Activated CD4-positive, alpha-beta memory T cell treated with anti-CD3 and anti-CD28 coated beads for 36 hours (primary cell): Measurements from ENCODE around the gene CDYL2. TPM values are rescaled to one million over a fixed set of nuclear protein-coding genes. Genes with fewer than 3 reads are reported as not detected.
"Not testable (repeated sequence)": the region's sequence is repeated elsewhere in the genome, so short reads cannot be mapped to it uniquely, and the experiment has no call there.

Source experiments
- CTCF ChIA-PET: fragments of 350-600 bp; sonication (Branson Sonifier 250); formaldehyde crosslinking; loops from one replicate; lab custom pipeline; 2021; ENCODE audit warnings: antibody characterized with exemption, inconsistent platforms; lab: Charles Lee
- POLR2A ChIA-PET: fragments of 350-600 bp; sonication (Branson Sonifier 250); formaldehyde crosslinking; loops from one replicate; lab custom pipeline; 2021; ENCODE audit warnings: antibody characterized with exemption; lab: Charles Lee
- DNase-seq: peaks from one replicate; pipeline ENCODE4 v3.0.0-alpha.2; 2020
- H3K27ac Mint-ChIP-seq: one replicate; pipeline ENCODE4 v1.8.0; 2021; ENCODE audit warnings: mixed read lengths
- H3K27me3 Mint-ChIP-seq: one replicate; pipeline ENCODE4 v1.8.0; 2021; ENCODE audit warnings: mixed read lengths
- H3K36me3 Mint-ChIP-seq: one replicate; pipeline ENCODE4 v1.8.0; 2021; ENCODE audit warnings: mixed read lengths
- H3K4me1 Mint-ChIP-seq: one replicate; pipeline ENCODE4 v1.8.0; 2021; ENCODE audit warnings: low read depth, mixed read lengths
- H3K4me3 Mint-ChIP-seq: one replicate; pipeline ENCODE4 v1.8.0; 2021; ENCODE audit warnings: mild to moderate bottlenecking, mixed read lengths
- H3K9me3 Mint-ChIP-seq: one replicate; pipeline ENCODE4 v1.8.0; 2021; ENCODE audit warnings: mixed read lengths
- intact Hi-C: fragments of 100-400 bp; cut with micrococcal nuclease; formaldehyde crosslinking; loops from one replicate; pipeline ENCODE4 v1.15.1; 2023
- total RNA-seq, 2 experiments: library from RNA; stranded (reverse); gene quantifications; one replicate each; pipeline ENCODE4 v1.2.3, GENCODE V29; 2021

Gene CDYL2
- total RNA-seq, 2 experiments from 2014 or later = 29.4 to 34.1 TPM

DNA sequence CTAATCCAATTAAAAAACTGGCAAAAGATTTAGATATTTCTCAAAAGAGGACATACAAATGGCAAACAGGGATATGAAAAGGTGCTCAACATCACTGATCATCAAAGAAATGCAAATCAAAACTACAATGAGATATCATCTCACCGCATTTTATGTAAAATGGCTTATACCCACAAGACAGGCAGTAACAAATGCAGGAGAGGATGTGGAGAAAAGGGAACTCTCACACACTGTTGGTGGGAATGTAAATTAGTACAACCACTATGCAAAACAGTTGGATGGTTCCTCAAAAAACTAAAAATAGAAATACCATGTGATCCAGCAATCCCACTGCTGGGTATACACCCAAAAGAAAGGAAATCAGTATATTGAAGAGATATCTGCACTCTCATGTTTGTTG is 154.1 kb downstream of the CDYL2 start:
- DNase-seq, H3K27ac Mint-ChIP-seq, POLR2A ChIA-PET, CTCF ChIA-PET, H3K4me3 Mint-ChIP-seq, intact Hi-C loops, H3K27me3 Mint-ChIP-seq: not testable (repeated sequence)
- peaks cover 21% of the 10 kb centered on the region for H3K4me1 Mint-ChIP-seq
- peaks cover 16% of the 10 kb centered on the region for H3K9me3 Mint-ChIP-seq
- H3K36me3 Mint-ChIP-seq = peaks cover 16% of the 10 kb centered on the region

DNA sequence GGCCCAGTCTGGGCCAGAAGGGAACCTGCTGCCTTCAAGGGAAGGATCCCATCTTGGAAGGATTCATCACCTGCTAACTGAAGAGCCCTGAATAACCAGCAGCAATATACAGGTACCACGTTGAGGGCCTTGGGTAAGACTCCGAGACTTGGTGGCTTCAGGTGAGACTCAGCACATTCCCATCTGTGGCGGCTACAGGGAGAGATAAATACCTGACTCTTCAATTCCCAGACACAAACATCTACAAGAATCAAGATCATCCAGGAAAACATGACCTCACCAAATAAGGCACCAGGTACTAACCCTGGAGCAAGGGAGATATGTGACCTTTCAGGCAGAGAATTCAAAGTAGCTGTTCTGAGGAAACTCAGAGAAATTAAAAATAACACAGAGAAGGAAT is 164.1 kb downstream of the CDYL2 start:
- ChIA-PET POLR2A (no interaction called here), CTCF (no interaction called here)
- intact Hi-C loops = no loop called here
- H3K4me3 Mint-ChIP-seq = no peak overlapping the region
- DNase-seq = no peak
- peaks cover 24% of the 10 kb centered on the region for H3K9me3 Mint-ChIP-seq
- H3K27ac Mint-ChIP-seq = no peak overlapping the region
- no peaks in the 10 kb centered on the region for H3K4me1 Mint-ChIP-seq
- peaks cover 16% of the 10 kb centered on the region for H3K36me3 Mint-ChIP-seq
- H3K27me3 Mint-ChIP-seq = no peaks in the 10 kb centered on the region

DNA sequence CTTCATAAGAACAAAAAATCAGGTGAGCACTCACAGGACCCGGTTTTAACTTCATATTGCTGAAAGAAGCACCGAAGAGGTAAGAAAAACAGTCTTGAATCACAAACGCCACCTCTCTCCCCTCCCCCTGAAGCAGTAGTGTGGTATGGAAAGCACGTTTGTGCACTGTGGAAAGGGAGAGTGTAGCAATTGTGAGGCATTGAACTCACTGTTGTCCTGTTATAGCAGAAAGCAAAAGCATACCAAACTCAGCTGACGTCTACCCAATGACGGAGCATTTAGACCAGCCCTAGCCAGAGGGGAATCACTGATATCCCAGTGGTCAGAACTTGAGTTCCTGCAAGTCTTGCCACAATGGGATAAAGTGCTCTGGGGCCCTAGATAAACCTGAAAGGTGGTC is 164.8 kb downstream of the CDYL2 start:
- H3K27ac Mint-ChIP-seq = no peak overlapping the region
- ChIA-PET POLR2A (no interaction called here), CTCF (interaction anchor here (0.9 kb wide), 1 partner anchor 112 kb away, joined by 3 read pairs; no protein-coding TSS in a partner anchor)
- no peak overlapping the region for H3K4me3 Mint-ChIP-seq
- peaks cover 18% of the 10 kb centered on the region for H3K36me3 Mint-ChIP-seq
- H3K4me1 Mint-ChIP-seq = no peaks in the 10 kb centered on the region
- peaks cover 28% of the 10 kb centered on the region for H3K9me3 Mint-ChIP-seq
- DNase-seq = no peak
- intact Hi-C loops = no loop called here
- no peaks in the 10 kb centered on the region for H3K27me3 Mint-ChIP-seq

DNA sequence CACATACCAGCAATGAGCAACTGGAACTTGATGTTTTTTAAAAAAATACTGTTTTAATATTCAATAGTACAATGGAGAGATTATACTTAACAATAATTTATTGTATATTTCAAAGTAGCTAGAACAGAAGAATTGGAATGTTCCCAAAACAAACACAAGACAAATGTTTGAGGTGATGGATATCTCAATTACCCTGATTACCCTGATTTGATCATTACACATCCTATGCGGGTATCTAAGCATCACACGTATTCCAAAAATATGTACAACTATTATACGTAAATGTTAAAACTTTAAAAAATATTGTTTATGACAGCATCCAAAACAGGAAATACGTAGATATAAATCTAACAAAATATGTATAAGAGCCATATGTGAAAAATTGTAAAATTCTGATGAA is 166.8 kb downstream of the CDYL2 start:
- Mint-ChIP-seq H3K9me3 (peaks cover 21% of the 10 kb centered on the region), H3K27ac (no peak overlapping the region), H3K4me3 (no peak overlapping the region), H3K4me1 (no peaks in the 10 kb centered on the region), H3K36me3 (peaks cover 13% of the 10 kb centered on the region), H3K27me3 (no peaks in the 10 kb centered on the region)
- DNase-seq = no peak
- CTCF ChIA-PET = no interaction called here
- intact Hi-C loops = no loop called here
- POLR2A ChIA-PET = no interaction called here

DNA sequence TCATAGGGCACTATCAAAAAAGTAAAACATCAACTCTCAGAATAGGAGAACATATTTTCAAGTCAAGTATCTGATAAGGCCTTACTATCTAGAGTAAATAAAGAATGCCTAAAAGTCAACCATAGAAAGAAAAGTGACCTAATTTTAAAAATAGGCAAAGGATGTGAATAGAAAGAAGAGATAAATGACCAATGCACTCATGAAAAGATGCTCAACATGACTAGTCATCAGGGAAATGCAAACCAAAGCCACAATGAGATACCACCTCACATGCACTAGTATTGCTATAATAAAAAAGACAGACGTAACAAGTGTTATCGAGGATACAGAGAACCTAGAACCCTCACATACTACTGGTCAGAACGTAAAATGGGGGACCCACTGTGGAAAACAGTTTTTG is 172.8 kb downstream of the CDYL2 start:
- no peak for DNase-seq
- CTCF ChIA-PET = no interaction called here
- no peaks in the 10 kb centered on the region for H3K4me1 Mint-ChIP-seq
- no peak overlapping the region for H3K4me3 Mint-ChIP-seq
- intact Hi-C loops = no loop called here
- no peaks in the 10 kb centered on the region for H3K27me3 Mint-ChIP-seq
- peaks cover 18% of the 10 kb centered on the region for H3K9me3 Mint-ChIP-seq
- peaks cover 32% of the 10 kb centered on the region for H3K36me3 Mint-ChIP-seq
- no peak overlapping the region for H3K27ac Mint-ChIP-seq
- POLR2A ChIA-PET = no interaction called here

DNA sequence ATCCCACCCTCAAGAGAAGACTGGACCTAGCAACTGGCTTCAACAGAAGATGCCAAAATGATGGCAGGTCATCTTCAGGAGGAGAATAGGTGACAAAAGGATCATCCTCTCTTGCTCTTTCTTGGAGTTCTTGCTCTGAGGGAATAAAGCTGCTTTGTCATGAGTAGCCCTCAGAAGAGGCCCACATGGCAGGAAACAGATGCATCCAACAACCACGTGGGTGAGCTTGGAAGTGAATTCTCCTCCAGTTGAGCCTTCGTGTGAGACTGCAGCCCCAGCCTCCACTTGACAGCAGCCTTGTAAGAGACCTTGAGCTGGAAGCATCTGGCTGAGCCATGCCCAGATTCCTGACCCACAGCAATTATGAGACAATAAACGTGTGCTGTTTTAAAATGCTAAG is 176.1 kb downstream of the CDYL2 start:
- Mint-ChIP-seq H3K4me3 (no peak overlapping the region), H3K27me3 (no peaks in the 10 kb centered on the region), H3K27ac (no peak overlapping the region), H3K9me3 (peaks cover 4% of the 10 kb centered on the region), H3K4me1 (no peaks in the 10 kb centered on the region), H3K36me3 (peaks cover 38% of the 10 kb centered on the region)
- no peak for DNase-seq
- ChIA-PET CTCF (no interaction called here), POLR2A (no interaction called here)
- intact Hi-C loops = no loop called here

DNA sequence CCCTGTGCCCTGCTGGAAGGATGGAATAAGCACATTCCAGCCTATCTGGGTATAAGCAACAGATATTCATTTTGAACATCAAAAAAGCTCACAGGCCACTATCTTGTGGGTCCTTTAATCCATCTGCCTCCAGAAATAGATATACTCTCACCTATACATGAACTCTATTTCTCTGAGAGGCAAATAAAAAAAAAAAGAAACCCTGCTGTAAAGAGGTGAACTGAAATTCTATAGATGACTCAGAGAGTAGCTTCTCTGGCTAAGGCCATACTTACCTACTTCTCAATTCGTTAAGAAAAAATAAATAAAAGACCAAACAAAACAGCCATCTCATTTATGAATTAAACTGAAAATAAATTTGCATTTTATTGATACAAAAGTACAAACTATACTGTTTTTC is 177.3 kb downstream of the CDYL2 start:
- intact Hi-C loops = no loop called here
- H3K4me3 Mint-ChIP-seq = no peak overlapping the region
- H3K36me3 Mint-ChIP-seq = peaks cover 33% of the 10 kb centered on the region
- DNase-seq = no peak
- H3K4me1 Mint-ChIP-seq = no peaks in the 10 kb centered on the region
- no peak overlapping the region for H3K27ac Mint-ChIP-seq
- H3K9me3 Mint-ChIP-seq = peaks cover 4% of the 10 kb centered on the region
- no peaks in the 10 kb centered on the region for H3K27me3 Mint-ChIP-seq
- ChIA-PET POLR2A (no interaction called here), CTCF (no interaction called here)

DNA sequence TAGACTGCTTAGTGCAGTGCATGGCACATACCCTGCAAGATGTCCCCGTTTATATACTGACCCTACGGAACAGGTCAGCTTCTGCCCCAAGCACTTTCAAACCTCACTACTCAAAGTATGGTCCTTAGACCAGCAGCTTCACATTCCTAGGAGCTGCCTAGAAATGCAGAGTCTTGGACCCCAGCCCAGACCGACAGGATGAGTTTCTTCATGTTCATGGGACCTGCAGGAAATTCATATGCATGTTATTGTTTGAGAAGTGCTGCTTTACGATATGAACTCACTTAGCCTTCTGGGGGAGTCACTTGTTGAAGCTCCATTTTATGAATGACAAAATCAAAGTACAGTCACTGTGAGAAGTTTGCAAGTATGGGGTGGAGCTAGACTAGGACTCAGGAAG is 181.0 kb downstream of the CDYL2 start:
- no peaks in the 10 kb centered on the region for H3K27me3 Mint-ChIP-seq
- no peak for DNase-seq
- H3K36me3 Mint-ChIP-seq = peaks cover 30% of the 10 kb centered on the region
- peaks cover 4% of the 10 kb centered on the region for H3K9me3 Mint-ChIP-seq
- POLR2A ChIA-PET = no interaction called here
- no peak overlapping the region for H3K27ac Mint-ChIP-seq
- CTCF ChIA-PET = interaction anchor here (0.7 to 1.1 kb wide), 2 partner anchors 98 to 202 kb away, joined by 3 read pairs; no protein-coding TSS in a partner anchor
- H3K4me3 Mint-ChIP-seq = no peak overlapping the region
- no peaks in the 10 kb centered on the region for H3K4me1 Mint-ChIP-seq
- intact Hi-C loops = no loop called here

DNA sequence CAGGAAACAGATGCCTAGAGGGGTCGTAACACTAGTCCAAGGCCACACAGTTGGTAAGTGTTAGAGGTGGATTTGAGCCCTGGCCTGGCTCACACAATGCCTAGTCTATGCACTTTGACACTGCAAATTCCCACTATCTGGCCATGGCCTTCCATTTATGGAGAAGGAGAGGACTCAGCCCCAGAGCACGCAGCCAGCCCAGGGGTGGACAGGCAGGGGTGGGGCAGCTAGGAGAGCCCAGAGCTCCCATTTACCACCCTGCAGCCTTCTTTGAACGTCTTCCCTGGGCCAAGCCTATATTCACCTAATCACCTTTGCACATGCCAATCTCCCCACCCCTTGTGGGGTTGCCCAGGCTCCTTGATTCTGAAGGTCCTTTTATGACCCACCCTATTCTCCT is 182.4 kb downstream of the CDYL2 start:
- H3K9me3 Mint-ChIP-seq = peaks cover 4% of the 10 kb centered on the region
- peaks cover 22% of the 10 kb centered on the region for H3K36me3 Mint-ChIP-seq
- no peak overlapping the region for H3K4me3 Mint-ChIP-seq
- no peak overlapping the region for H3K27ac Mint-ChIP-seq
- ChIA-PET CTCF (interaction anchor here (0.9 kb wide), 1 partner anchor 9 kb away, joined by 3 read pairs; no protein-coding TSS in a partner anchor), POLR2A (no interaction called here)
- no peak for DNase-seq
- no peaks in the 10 kb centered on the region for H3K27me3 Mint-ChIP-seq
- intact Hi-C loops = no loop called here
- H3K4me1 Mint-ChIP-seq = no peaks in the 10 kb centered on the region

DNA sequence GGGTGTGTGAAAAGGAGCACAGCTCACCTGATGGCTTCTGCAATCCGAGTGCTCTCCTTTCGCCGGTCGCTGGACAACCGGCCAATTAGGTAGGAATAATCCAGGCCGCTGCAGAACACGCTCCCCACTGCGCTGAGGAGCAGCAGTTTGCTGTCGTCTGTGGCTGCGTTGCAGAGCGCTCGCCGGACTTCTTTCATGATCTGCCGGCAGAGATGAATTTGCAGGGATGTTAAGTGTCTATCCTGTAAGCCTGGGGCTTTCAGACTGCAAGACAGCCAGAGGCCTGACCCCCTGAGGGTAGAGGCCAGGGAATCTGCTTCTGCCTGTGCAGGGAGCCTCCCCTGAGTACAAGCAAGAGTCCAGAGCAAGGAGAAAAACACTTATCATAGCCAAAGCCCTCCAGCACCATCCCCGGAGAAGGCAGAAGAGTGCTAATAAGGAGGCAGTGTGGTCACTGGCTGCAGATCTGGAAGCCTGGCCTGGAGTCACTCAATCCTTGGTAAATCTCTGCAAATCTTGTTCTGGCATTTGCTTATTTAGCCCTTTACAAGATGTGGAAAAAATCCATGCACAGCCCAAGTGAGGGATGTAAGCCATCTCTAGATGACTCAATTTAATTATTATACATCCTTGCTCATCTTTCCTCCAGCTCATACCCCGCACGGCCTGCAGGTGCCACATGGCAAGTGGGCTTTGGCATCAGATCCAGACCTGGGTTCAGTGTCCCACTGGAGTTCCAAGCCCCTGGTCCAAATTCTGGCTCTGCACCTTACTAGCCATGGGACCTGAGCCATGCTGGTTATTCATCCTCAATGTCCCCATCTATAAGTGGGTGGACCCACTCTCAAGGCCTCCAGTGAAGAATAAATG is 183.4 kb downstream of the CDYL2 start:
- intact Hi-C loops = no loop called here
- Mint-ChIP-seq H3K27me3 (no peaks in the 10 kb centered on the region), H3K4me1 (no peaks in the 10 kb centered on the region), H3K36me3 (peaks cover 20% of the 10 kb centered on the region), H3K4me3 (no peak overlapping the region), H3K9me3 (peaks cover 4% of the 10 kb centered on the region), H3K27ac (no peak overlapping the region)
- DNase-seq = no peak
- CTCF ChIA-PET = no interaction called here
- POLR2A ChIA-PET = no interaction called here

DNA sequence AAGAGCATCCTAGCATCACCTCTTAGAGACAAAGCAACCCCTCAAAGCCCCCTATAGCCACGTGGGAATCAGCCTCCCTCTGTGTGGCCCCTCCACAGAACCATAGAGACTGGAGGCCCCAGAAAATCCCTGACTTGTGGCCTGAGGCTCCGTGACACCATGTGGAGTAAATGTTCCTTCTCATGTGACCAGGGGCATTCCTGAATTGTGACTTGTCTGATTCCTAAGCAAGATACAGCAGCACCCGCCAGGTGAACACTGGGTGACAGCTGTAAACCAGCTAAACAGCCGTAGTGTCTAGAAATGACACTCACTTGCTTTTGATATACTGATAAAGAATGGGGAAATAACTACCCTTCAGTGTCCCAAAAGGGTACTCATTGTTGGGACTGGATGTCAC is 184.6 kb downstream of the CDYL2 start:
- no peaks in the 10 kb centered on the region for H3K27me3 Mint-ChIP-seq
- H3K36me3 Mint-ChIP-seq = peaks cover 23% of the 10 kb centered on the region
- no peak for DNase-seq
- H3K9me3 Mint-ChIP-seq = peaks cover 4% of the 10 kb centered on the region
- no peaks in the 10 kb centered on the region for H3K4me1 Mint-ChIP-seq
- CTCF ChIA-PET = no interaction called here
- H3K27ac Mint-ChIP-seq = no peak overlapping the region
- POLR2A ChIA-PET = no interaction called here
- intact Hi-C loops = no loop called here
- no peak overlapping the region for H3K4me3 Mint-ChIP-seq

DNA sequence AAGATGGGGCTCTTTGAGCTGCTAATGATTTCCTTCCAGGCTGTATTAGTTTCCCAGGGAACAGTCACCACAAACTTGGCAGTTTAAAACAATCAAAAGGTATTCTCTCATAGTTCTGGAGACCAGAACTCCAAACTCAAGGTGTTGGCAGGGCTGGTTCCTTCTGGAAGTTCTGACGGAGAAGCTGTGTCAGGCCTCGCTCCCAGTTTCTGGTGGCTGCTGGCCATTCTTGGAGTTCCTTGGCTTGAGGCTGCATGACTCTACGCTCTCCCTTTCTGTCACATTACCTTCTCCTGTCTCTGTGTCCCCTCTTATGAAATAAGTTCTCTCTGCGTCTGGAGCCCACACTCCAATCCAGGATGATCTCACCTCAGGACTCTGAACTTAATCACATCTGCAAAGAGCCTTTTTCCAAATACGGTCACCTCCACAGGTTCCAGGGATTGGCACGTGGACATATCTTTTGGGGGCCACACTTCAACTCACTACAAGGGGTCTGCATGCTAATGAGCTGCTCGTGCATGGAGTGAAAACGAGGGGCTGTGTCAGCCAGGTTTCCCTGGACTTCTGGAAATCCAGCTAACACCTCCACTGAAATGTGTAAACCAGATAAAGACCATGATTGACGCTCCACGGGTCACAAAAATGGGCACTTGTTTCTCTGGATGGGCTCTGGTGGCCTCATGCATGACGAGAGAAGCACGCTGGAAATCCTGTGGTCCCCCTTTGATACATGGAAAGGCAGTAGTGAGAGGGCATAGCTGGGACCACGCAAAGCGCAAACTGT is 185.3 kb downstream of the CDYL2 start:
- POLR2A ChIA-PET = no interaction called here
- no peak for DNase-seq
- Mint-ChIP-seq H3K4me3 (no peak overlapping the region), H3K36me3 (peaks cover 18% of the 10 kb centered on the region), H3K27ac (no peak overlapping the region), H3K4me1 (no peaks in the 10 kb centered on the region), H3K9me3 (no peaks in the 10 kb centered on the region), H3K27me3 (no peaks in the 10 kb centered on the region)
- intact Hi-C loops = no loop called here
- CTCF ChIA-PET = interaction anchor here (0.7 kb wide), 1 partner anchor 206 kb away, joined by 4 read pairs; no protein-coding TSS in a partner anchor
